MM.1S (cell line): ENCODE data around the gene ZNF506.
"Not testable (repeated sequence)": the region's sequence is repeated elsewhere in the genome, so short reads cannot be mapped to it uniquely, and the experiment has no call there.

Experiments used
- DNase-seq: peaks from one replicate; pipeline ENCODE4 v3.0.0-alpha.2; 2015
- H2AFZ ChIP-seq: fragments of 300-600 bp; sonication (generic); 2 replicates; pipeline ENCODE4 v1.6.0; 2016; ENCODE audit warnings: antibody characterized with exemption, low read length
- H3F3A ChIP-seq: fragments of 300-600 bp; sonication (generic); 2 replicates; pipeline ENCODE4 v1.6.1; 2016; ENCODE audit warnings: mild to moderate bottlenecking, antibody characterized with exemption, low read length, moderate library complexity, mixed read lengths; ENCODE audit not compliant: insufficient read depth
- H3K27ac ChIP-seq: fragments of 300-600 bp; sonication (generic); 2 replicates; pipeline ENCODE4 v1.5.1; 2016; ENCODE audit warnings: mild to moderate bottlenecking, low read length
- H3K27me3 ChIP-seq: fragments of 300-600 bp; sonication (generic); replicated peaks from 2 replicates; pipeline ENCODE4 v1.6.0; 2016; ENCODE audit warnings: low read length; ENCODE audit not compliant: insufficient read depth
- H3K36me3 ChIP-seq: fragments of 300-600 bp; sonication (generic); replicated peaks from 2 replicates; pipeline ENCODE4 v1.6.1; 2016; ENCODE audit warnings: mild to moderate bottlenecking, low read length, mixed read lengths; ENCODE audit not compliant: insufficient read depth
- H3K4me1 ChIP-seq: fragments of 300-600 bp; sonication (generic); 2 replicates; pipeline ENCODE4 v1.6.1; 2016; ENCODE audit warnings: low read length, mixed read lengths
- H3K4me2 ChIP-seq: fragments of 300-600 bp; sonication (generic); 2 replicates; pipeline ENCODE4 v1.6.0; 2016; ENCODE audit warnings: low read depth, low read length
- H3K4me3 ChIP-seq: fragments of 300-600 bp; sonication (generic); 2 replicates; pipeline ENCODE4 v1.5.1; 2016; ENCODE audit warnings: low read length, mixed read lengths
- H3K79me2 ChIP-seq: fragments of 300-600 bp; sonication (generic); 2 replicates; pipeline ENCODE4 v1.6.1; 2016; ENCODE audit warnings: mixed run types, low read length, mixed read lengths
- H3K9ac ChIP-seq: fragments of 300-600 bp; sonication (generic); 2 replicates; pipeline ENCODE4 v1.6.1; 2016; ENCODE audit warnings: low read length, mixed read lengths
- H3K9me2 ChIP-seq: fragments of 300-600 bp; sonication (generic); replicated peaks from 2 replicates; pipeline ENCODE4 v1.6.1; 2016; ENCODE audit warnings: mild to moderate bottlenecking, low read length, mixed read lengths; ENCODE audit not compliant: insufficient read depth
- H3K9me3 ChIP-seq: fragments of 300-600 bp; sonication (generic); replicated peaks from 2 replicates; pipeline ENCODE4 v1.6.1; 2016; ENCODE audit warnings: mild to moderate bottlenecking, low read length, mixed read lengths; ENCODE audit not compliant: insufficient read depth
- H4K20me1 ChIP-seq: fragments of 300-600 bp; sonication (generic); 2 replicates; pipeline ENCODE4 v1.6.1; 2016; ENCODE audit warnings: mild to moderate bottlenecking, low read length, moderate library complexity, mixed read lengths; ENCODE audit not compliant: insufficient read depth
- CTCF ChIP-seq: fragments of 300-600 bp; sonication (generic); IDR thresholded peaks from 2 replicates; pipeline ENCODE4 v1.5.1; 2016; ENCODE audit warnings: antibody characterized with exemption, low read length, mixed read lengths
- EZH2 ChIP-seq: fragments of 300-600 bp; sonication (generic); optimal IDR thresholded peaks from 2 replicates; pipeline ENCODE3; 2017; ENCODE audit warnings: low read depth, mild to moderate bottlenecking, antibody characterized with exemption, low read length, mixed read lengths
- EZH2phosphoT487 ChIP-seq: fragments of 300-600 bp; sonication (generic); IDR thresholded peaks from 2 replicates; pipeline ENCODE4 v1.6.1; 2018; ENCODE audit warnings: antibody characterized with exemption, low read length

Gene ZNF506

GRCh38 chr19:19817357-19817756 lies 4.2 kb downstream of the ZNF506 start:
- no peaks in the 10 kb centered on the region for H3K9me2 ChIP-seq
- no peaks in the 10 kb centered on the region for H3K27me3 ChIP-seq
- TF ChIP-seq EZH2phosphoT487, result no peak
- TF ChIP-seq CTCF, result no peak
- TF ChIP-seq EZH2, result no peak
- H3K79me2 ChIP-seq, result no peaks in the 10 kb centered on the region
- H3K27ac ChIP-seq, result no peak overlapping the region
- H3K4me3 ChIP-seq, result no peak overlapping the region
- no peaks in the 10 kb centered on the region for H3K36me3 ChIP-seq
- H3F3A ChIP-seq, result no peaks in the 10 kb centered on the region
- no peaks in the 10 kb centered on the region for H3K9me3 ChIP-seq
- no peaks in the 10 kb centered on the region for H3K4me1 ChIP-seq
- no peak overlapping the region for H3K9ac ChIP-seq
- no peak for DNase-seq
- H4K20me1 ChIP-seq, result no peaks in the 10 kb centered on the region
- no peak overlapping the region for H3K4me2 ChIP-seq
- no peak overlapping the region for H2AFZ ChIP-seq

DNA sequence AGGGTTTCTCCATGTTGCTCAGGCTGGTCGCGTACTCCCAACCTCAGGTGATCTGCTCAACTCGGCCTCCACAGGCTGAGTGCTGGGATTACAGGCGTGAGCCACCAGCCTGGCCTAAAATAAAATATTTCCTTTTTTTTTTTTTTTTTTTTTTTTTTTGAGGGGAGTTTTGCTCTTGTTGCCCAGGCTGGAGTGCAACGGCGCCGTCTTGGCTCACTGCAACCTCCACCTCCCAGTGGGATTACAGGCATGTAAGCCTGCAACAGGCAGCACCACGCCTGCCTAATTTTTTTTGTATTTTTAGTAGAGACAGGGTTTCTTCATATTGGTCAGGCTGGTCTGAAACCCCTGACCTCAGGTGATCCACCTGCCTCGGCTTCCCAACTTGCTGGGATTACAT lies 4.9 kb downstream of the ZNF506 start:
- no peaks in the 10 kb centered on the region for H3K79me2 ChIP-seq
- H3K36me3 ChIP-seq, result no peaks in the 10 kb centered on the region
- H2AFZ ChIP-seq, result no peak overlapping the region

GRCh38 chr19:19811999-19812398 lies 9.6 kb downstream of the ZNF506 start:
- H4K20me1 ChIP-seq, H3K36me3 ChIP-seq, H3K79me2 ChIP-seq: not testable (repeated sequence)

More for the DNA sequence above, 4.9 kb downstream of the ZNF506 start:
- Histone ChIP-seq H3K27ac (no peak overlapping the region), H3K4me1 (no peaks in the 10 kb centered on the region), H3K4me2 (no peak overlapping the region), H4K20me1 (no peaks in the 10 kb centered on the region), H3K27me3 (no peaks in the 10 kb centered on the region), H3K9ac (no peak overlapping the region), H3K9me3 (no peaks in the 10 kb centered on the region), H3K9me2 (no peaks in the 10 kb centered on the region), H3F3A (no peaks in the 10 kb centered on the region), H3K4me3 (no peak overlapping the region)
- TF ChIP-seq EZH2phosphoT487 (no peak), EZH2 (no peak), CTCF (no peak)
- DNase-seq, result no peak

DNA sequence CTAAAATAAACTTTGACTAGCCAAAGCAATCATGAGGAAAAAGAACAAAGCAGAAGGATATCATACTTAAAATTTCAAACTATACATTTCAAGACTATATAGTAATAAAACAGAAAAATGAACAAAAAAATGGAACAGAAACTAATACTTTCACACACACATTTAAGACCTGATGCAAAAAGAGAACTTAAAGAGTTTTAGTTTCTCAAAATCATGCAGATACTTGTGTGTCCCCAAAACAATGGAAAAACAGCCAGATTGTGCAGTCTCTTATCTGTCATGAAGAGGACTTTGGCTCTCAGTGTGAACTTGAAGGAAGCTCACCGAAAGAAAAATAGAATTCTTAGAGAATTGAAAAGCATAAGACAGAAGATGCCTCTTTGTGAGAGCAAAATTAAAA lies 16.1 kb downstream of the ZNF506 start:
- TF ChIP-seq EZH2phosphoT487 (no peak), CTCF (no peak), EZH2 (no peak)
- Histone ChIP-seq H3K27ac (no peak overlapping the region), H3K9me3 (no peaks in the 10 kb centered on the region), H3K36me3 (no peaks in the 10 kb centered on the region), H3K9ac (no peak overlapping the region), H3K4me1 (no peaks in the 10 kb centered on the region), H3K9me2 (no peaks in the 10 kb centered on the region), H3K79me2 (no peaks in the 10 kb centered on the region), H4K20me1 (no peaks in the 10 kb centered on the region), H3K27me3 (no peaks in the 10 kb centered on the region), H3K4me2 (no peak overlapping the region), H2AFZ (no peak overlapping the region), H3F3A (no peaks in the 10 kb centered on the region), H3K4me3 (no peak overlapping the region)
- DNase-seq, result no peak

More at GRCh38 chr19:19811999-19812398, 9.6 kb downstream of the ZNF506 start:
- not testable (repeated sequence) for H3K4me2 ChIP-seq, H3F3A ChIP-seq, H3K9me3 ChIP-seq, H3K4me3 ChIP-seq, DNase-seq, H3K27me3 ChIP-seq, H3K9ac ChIP-seq, H3K27ac ChIP-seq, H3K9me2 ChIP-seq, H2AFZ ChIP-seq, H3K4me1 ChIP-seq
